ENCODE measurements around the gene KLHL14. TPM values are rescaled to one million over a fixed set of nuclear protein-coding genes. Genes with fewer than 3 reads are reported as not detected.

The KLHL14 gene
- total RNA-seq, 2 experiments from 2014 or later = 0.57 to 2.8 TPM

DNA sequence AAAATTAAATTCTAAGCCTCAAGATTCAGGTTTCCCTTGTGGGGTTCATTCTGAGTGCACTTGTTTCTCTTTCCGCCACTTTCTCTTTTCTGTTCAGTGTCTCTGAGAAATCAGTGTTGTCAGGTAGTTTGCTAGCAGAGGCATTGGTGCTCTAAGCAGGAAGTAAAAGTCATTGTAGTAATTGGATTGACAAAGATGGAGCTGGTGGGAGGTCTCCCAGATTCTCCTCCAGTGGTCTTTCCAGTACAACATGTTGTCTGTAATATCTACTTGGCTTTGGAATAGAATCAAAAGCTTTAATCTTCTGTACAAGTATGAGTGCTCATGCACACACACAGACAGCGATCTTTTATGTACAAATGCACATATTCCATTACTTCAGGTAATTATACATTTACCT lies 135.6 kb downstream of the KLHL14 start:
- ChIA-PET POLR2A (no interaction called here), CTCF (ENCODE audit: unreplicated experiment) (no interaction called here)
- Histone ChIP-seq H4K20me1 (ENCODE audit: insufficient read depth, low read length) (no peaks in the 10 kb centered on the region), H3K27ac (ENCODE audit: low read depth, low read length, poor library complexity, severe bottlenecking) (no peak overlapping the region), H3K9me2 (ENCODE audit: insufficient read depth, low read length) (no peaks in the 10 kb centered on the region), H3K4me2 (ENCODE audit: low read length) (no peak overlapping the region), H3K79me2 (ENCODE audit: insufficient read depth, low read depth, low read length) (no peaks in the 10 kb centered on the region), H2AFZ (ENCODE audit: low read length) (no peak overlapping the region), H3K4me1 (ENCODE audit: insufficient read depth, low read length, poor library complexity, severe bottlenecking) (no peaks in the 10 kb centered on the region), H3K36me3 (ENCODE audit: insufficient read depth, low read length) (no peaks in the 10 kb centered on the region), H3K4me3 (ENCODE audit: low read depth, low read length, poor library complexity, severe bottlenecking) (no peak overlapping the region), H3K9me3 (ENCODE audit: low read length) (no peaks in the 10 kb centered on the region)
- BruUV-seq (replicated peaks) = no TSS peak
- TF ChIP-seq, protein P1, sequence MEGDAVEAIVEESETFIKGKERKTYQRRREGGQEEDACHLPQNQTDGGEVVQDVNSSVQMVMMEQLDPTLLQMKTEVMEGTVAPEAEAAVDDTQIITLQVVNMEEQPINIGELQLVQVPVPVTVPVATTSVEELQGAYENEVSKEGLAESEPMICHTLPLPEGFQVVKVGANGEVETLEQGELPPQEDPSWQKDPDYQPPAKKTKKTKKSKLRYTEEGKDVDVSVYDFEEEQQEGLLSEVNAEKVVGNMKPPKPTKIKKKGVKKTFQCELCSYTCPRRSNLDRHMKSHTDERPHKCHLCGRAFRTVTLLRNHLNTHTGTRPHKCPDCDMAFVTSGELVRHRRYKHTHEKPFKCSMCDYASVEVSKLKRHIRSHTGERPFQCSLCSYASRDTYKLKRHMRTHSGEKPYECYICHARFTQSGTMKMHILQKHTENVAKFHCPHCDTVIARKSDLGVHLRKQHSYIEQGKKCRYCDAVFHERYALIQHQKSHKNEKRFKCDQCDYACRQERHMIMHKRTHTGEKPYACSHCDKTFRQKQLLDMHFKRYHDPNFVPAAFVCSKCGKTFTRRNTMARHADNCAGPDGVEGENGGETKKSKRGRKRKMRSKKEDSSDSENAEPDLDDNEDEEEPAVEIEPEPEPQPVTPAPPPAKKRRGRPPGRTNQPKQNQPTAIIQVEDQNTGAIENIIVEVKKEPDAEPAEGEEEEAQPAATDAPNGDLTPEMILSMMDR (conservative IDR thresholded peaks at IDR 0.05; ENCODE audit: low read length) = no peak
- TF ChIP-seq EZH2phosphoT487 (IDR thresholded peaks at IDR 0.05; ENCODE audit: borderline replicate concordance, low read depth, low read length) = no peak
- DNase-seq (ENCODE audit: low spot score) = no peak
- intact Hi-C loops (cut with micrococcal nuclease; ENCODE audit: unreplicated experiment) = no loop called here

DNA sequence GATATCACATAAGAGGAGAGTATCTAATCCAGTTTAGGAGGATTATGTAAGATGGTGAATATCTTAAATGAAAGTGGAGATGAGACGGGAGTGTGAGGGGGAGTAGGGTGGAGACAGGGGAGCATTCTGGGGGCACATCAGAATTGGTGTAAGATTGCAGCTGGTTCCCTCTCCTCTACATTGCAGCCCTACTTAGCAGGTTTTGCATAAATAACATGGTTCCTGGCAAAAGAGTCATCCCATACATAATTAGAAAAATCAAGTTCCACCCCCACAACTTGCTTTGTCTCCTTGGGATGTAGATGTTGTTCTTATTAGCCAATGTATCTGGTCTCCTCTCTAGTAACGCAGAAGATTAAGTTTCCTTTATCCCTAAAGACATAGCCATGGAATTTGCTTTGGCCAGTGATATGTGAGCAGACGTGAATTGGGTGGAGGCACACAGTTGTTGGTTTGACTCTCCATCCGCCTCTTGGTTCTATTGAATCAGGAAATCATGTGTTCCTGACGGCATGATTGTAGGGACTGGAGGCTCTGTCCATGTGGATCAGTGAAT lies 137.9 kb downstream of the KLHL14 start:
- Histone ChIP-seq H3K4me3 (ENCODE audit: low read depth, low read length, poor library complexity, severe bottlenecking) (no peak overlapping the region), H2AFZ (ENCODE audit: low read length) (no peak overlapping the region), H3K9me2 (ENCODE audit: insufficient read depth, low read length) (no peaks in the 10 kb centered on the region), H3K4me1 (ENCODE audit: insufficient read depth, low read length, poor library complexity, severe bottlenecking) (no peaks in the 10 kb centered on the region), H3K9me3 (ENCODE audit: low read length) (no peaks in the 10 kb centered on the region), H3K4me2 (ENCODE audit: low read length) (no peak overlapping the region), H3K36me3 (ENCODE audit: insufficient read depth, low read length) (no peaks in the 10 kb centered on the region), H3K79me2 (ENCODE audit: insufficient read depth, low read depth, low read length) (no peaks in the 10 kb centered on the region), H4K20me1 (ENCODE audit: insufficient read depth, low read length) (no peaks in the 10 kb centered on the region), H3K27ac (ENCODE audit: low read depth, low read length, poor library complexity, severe bottlenecking) (no peak overlapping the region)
- DNase-seq (ENCODE audit: low spot score) = no peak
- ChIA-PET POLR2A (no interaction called here), CTCF (ENCODE audit: unreplicated experiment) (no interaction called here)
- BruUV-seq (replicated peaks) = no TSS peak
- TF ChIP-seq, protein P1 (conservative IDR thresholded peaks at IDR 0.05; ENCODE audit: low read length) = no peak
- no peak for TF ChIP-seq EZH2phosphoT487 (IDR thresholded peaks at IDR 0.05; ENCODE audit: borderline replicate concordance, low read depth, low read length)
- intact Hi-C loops (cut with micrococcal nuclease; ENCODE audit: unreplicated experiment) = no loop called here

- DNase-seq (ENCODE audit: low spot score) = no peak
- no peaks in the 10 kb centered on the region for H3K4me1 ChIP-seq (ENCODE audit: insufficient read depth, low read length, poor library complexity, severe bottlenecking)
- no peak overlapping the region for H3K4me2 ChIP-seq (ENCODE audit: low read length)
- H4K20me1 ChIP-seq (ENCODE audit: insufficient read depth, low read length) = no peaks in the 10 kb centered on the region
- H3K9me3 ChIP-seq (ENCODE audit: low read length) = no peaks in the 10 kb centered on the region
- POLR2A ChIA-PET = no interaction called here
- TF ChIP-seq EZH2phosphoT487 (IDR thresholded peaks at IDR 0.05; ENCODE audit: borderline replicate concordance, low read depth, low read length) = no peak
- TF ChIP-seq, protein P1 (conservative IDR thresholded peaks at IDR 0.05; ENCODE audit: low read length) = no peak
- H2AFZ ChIP-seq (ENCODE audit: low read length) = no peak overlapping the region
- intact Hi-C loops (cut with micrococcal nuclease; ENCODE audit: unreplicated experiment) = no loop called here
- no peak overlapping the region for H3K27ac ChIP-seq (ENCODE audit: low read depth, low read length, poor library complexity, severe bottlenecking)
- H3K4me3 ChIP-seq (ENCODE audit: low read depth, low read length, poor library complexity, severe bottlenecking) = no peak overlapping the region
- no TSS peak for BruUV-seq (replicated peaks)
- no peaks in the 10 kb centered on the region for H3K79me2 ChIP-seq (ENCODE audit: insufficient read depth, low read depth, low read length)
- H3K36me3 ChIP-seq (ENCODE audit: insufficient read depth, low read length) = no peaks in the 10 kb centered on the region
- CTCF ChIA-PET (ENCODE audit: unreplicated experiment) = no interaction called here
- no peaks in the 10 kb centered on the region for H3K9me2 ChIP-seq (ENCODE audit: insufficient read depth, low read length)
Measured at GRCh38 chr18:32629981-32630700, 142.7 kb downstream of the KLHL14 start.

Data from OCI-LY7 (cell line).